ENCODE results near the gene OFD1.

Gene OFD1

GRCh38 chrX:13791145-13791544 is 56.6 kb downstream of the OFD1 start:
- no peak for DNase-seq (ENCODE audit: low read depth)
- no peak for TF ChIP-seq CTCF (IDR thresholded peaks at IDR 0.05; ENCODE audit: low read depth, low read length, missing control alignments)
- no peak overlapping the region for H3K4me3 ChIP-seq (ENCODE audit: low read depth, low read length)

- no peak for TF ChIP-seq CTCF (IDR thresholded peaks at IDR 0.05; ENCODE audit: low read depth, low read length, missing control alignments)
- no peak for DNase-seq (ENCODE audit: low read depth)
- no peak overlapping the region for H3K4me3 ChIP-seq (ENCODE audit: low read depth, low read length)
Observed at GRCh38 chrX:13791559-13791958, 57.0 kb downstream of the OFD1 start.

- no peak for TF ChIP-seq CTCF (IDR thresholded peaks at IDR 0.05; ENCODE audit: low read depth, low read length, missing control alignments)
- no peak overlapping the region for H3K4me3 ChIP-seq (ENCODE audit: low read depth, low read length)
- DNase-seq (ENCODE audit: low read depth) = no peak
Observed at GRCh38 chrX:13793897-13794296, 59.3 kb downstream of the OFD1 start.

- no peak overlapping the region for H3K4me3 ChIP-seq (ENCODE audit: low read depth, low read length)
- no peak for DNase-seq (ENCODE audit: low read depth)
- TF ChIP-seq CTCF (IDR thresholded peaks at IDR 0.05; ENCODE audit: low read depth, low read length, missing control alignments) = no peak
Observed at GRCh38 chrX:13794417-13794816, 59.9 kb downstream of the OFD1 start.

- TF ChIP-seq CTCF (IDR thresholded peaks at IDR 0.05; ENCODE audit: low read depth, low read length, missing control alignments) = no peak
- DNase-seq (ENCODE audit: low read depth) = no peak
- no peak overlapping the region for H3K4me3 ChIP-seq (ENCODE audit: low read depth, low read length)
Observed at GRCh38 chrX:13797512-13797911, 63.0 kb downstream of the OFD1 start.

GRCh38 chrX:13798184-13798583 is 63.6 kb downstream of the OFD1 start:
- TF ChIP-seq CTCF (IDR thresholded peaks at IDR 0.05; ENCODE audit: low read depth, low read length, missing control alignments) = no peak
- DNase-seq (ENCODE audit: low read depth) = no peak
- H3K4me3 ChIP-seq (ENCODE audit: low read depth, low read length) = no peak overlapping the region

GRCh38 chrX:13803116-13803515 is 68.6 kb downstream of the OFD1 start:
- H3K4me3 ChIP-seq (ENCODE audit: low read depth, low read length) = no peak overlapping the region
- no peak for DNase-seq (ENCODE audit: low read depth)
- TF ChIP-seq CTCF (IDR thresholded peaks at IDR 0.05; ENCODE audit: low read depth, low read length, missing control alignments) = no peak

All from GM12864 (cell line).